IgD-negative memory B cell (primary cell): ENCODE data around the gene CDK13. TPM values are rescaled to one million over a fixed set of nuclear protein-coding genes. Genes with fewer than 3 reads are reported as not detected.

Source experiments
- H3K27ac Mint-ChIP-seq, 3 donors: one replicate each; pipeline ENCODE4 v1.8.0; 2020 to 2022; ENCODE audit warnings: mild to moderate bottlenecking in 3 of 3, mixed read lengths in 3 of 3, moderate library complexity in 1 of 3
- H3K27me3 Mint-ChIP-seq: one replicate; pipeline ENCODE4 v1.8.0; 2021; ENCODE audit warnings: mixed read lengths
- H3K36me3 Mint-ChIP-seq: one replicate; pipeline ENCODE4 v1.8.0; 2020; ENCODE audit warnings: mild to moderate bottlenecking, mixed read lengths
- H3K4me1 Mint-ChIP-seq, 3 donors: one replicate each; pipeline ENCODE4 v1.8.0; 2020 to 2022; ENCODE audit warnings: mixed read lengths in 3 of 3, mild to moderate bottlenecking in 1 of 3
- H3K4me3 Mint-ChIP-seq, 4 donors: one replicate each; pipeline ENCODE4 v1.8.0; 2020 to 2022; ENCODE audit warnings: mild to moderate bottlenecking in 4 of 4, mixed read lengths in 4 of 4, moderate library complexity in 3 of 4
- H3K9me3 Mint-ChIP-seq, 3 donors: one replicate each; pipeline ENCODE4 v1.8.0; 2020 to 2021; ENCODE audit warnings: mixed read lengths in 3 of 3, mild to moderate bottlenecking in 1 of 3
- polyA plus RNA-seq: library from polyadenylated mRNA; unstranded; fragments of 300-500 nt; fragmentation: Illumina TruSeq; gene quantifications from one replicate; pipeline ENCODE4 v1.2.3, GENCODE V29; 2021

CDK13 gene
- polyA plus RNA-seq, 1 donor from 2014 or later, result 64.6 TPM

DNA sequence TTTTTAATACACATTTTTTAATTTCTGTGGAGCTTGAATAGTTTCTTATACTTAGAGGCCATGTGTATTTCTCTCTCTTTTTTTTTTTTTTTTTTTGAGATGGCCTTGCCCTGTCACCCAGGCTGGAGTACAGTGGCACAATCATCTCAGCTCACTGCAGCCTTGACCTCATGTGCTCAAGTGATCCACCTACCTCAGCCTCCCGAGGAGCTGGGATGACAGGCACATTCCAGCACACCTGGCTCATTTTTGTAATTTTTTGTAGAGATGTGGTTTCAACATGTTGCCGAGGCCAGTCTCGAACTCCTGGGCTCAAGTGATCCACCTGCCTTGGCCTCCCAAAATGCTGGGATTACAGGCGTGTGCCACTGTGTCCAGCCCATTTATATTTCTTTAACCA, 64.3 kb downstream of the CDK13 start:
- H3K27me3 Mint-ChIP-seq, result no peaks in the 10 kb centered on the region
- H3K4me3 Mint-ChIP-seq, result no peak overlapping the region
- peaks cover 2% of the 10 kb centered on the region for H3K36me3 Mint-ChIP-seq
- peak overlapping the region in 1 of 3 donors; percentile 54 for H3K27ac Mint-ChIP-seq
- peaks cover 17 to 26% (median 18%) of the 10 kb centered on the region in 3 donors for H3K4me1 Mint-ChIP-seq
- H3K9me3 Mint-ChIP-seq, result no peaks in the 10 kb centered on the region

DNA sequence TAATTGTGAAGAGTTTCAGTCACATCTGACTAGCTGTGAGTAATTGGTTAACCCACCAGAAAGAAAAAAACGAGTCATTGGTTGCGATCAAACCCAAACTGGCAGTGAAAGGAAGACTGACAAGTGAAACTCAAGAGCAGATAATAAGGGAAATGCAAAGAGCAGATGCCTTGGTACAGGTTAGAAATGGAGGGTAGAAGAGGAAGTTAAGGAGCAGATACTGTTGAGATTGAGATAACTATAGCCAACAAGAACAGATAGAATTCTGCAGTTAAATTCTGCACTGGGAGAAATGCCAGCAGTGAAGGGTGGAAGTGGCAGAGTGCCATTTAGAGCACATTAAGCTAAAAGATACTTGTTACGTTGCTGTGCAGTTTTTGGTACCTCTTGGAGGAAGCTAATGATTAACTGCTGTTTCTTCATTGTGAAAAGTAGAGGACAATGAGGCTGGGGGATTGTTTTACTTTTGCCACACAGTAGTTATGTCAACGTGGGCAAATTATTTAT, 65.8 kb downstream of the CDK13 start:
- H3K27ac Mint-ChIP-seq, result peak overlapping the region in 1 of 3 donors; percentile 55
- no peaks in the 10 kb centered on the region for H3K27me3 Mint-ChIP-seq
- peak overlapping the region in 1 of 4 donors; percentile 18 for H3K4me3 Mint-ChIP-seq
- H3K9me3 Mint-ChIP-seq, result no peaks in the 10 kb centered on the region
- peaks cover 2% of the 10 kb centered on the region for H3K36me3 Mint-ChIP-seq
- H3K4me1 Mint-ChIP-seq, result peaks cover 17 to 26% (median 20%) of the 10 kb centered on the region in 3 donors

DNA sequence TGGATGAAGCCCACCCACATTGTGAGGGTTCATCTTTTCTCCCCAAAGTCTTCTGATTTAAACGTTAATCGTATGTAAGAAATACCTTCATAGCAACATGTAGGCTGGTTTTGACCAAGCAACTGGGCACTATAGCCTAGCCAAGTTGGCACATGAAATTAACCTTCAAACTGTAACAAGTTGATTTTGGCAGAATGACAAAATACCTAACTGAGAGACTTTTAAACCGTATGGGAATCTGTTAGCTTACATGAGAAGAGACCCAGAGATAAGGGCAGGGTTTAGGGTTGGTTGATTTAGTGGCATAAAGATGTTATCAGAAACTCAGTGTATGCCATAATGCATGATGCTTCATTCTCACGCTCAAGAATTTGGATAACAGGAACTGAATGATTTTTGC, 69.5 kb downstream of the CDK13 start:
- Mint-ChIP-seq H3K36me3 (peaks cover 2% of the 10 kb centered on the region), H3K27ac (no peak overlapping the region), H3K4me1 (peaks cover 20 to 28% (median 23%) of the 10 kb centered on the region in 3 donors), H3K4me3 (no peak overlapping the region), H3K27me3 (no peaks in the 10 kb centered on the region), H3K9me3 (no peaks in the 10 kb centered on the region)

DNA sequence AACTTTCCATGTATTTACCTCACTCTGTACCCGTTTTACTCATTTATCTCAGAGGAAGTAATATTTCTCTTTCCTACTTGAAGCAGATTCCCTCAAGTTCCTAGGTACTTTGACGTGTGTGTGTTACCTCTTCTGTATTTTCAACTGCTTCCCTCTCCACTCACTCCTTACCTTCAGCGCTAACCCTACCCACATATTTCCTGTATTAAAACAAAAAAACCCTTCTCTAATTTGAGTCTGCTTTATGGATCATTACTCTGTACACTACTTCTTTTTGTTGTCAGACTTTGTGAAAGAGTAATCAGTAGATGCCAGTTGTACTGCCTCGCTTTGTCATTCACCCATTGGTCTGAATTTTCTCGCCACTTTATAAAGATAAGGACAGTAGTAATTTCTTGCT, 74.0 kb downstream of the CDK13 start:
- Mint-ChIP-seq H3K4me1 (peaks cover 7 to 18% (median 11%) of the 10 kb centered on the region in 3 donors), H3K9me3 (no peaks in the 10 kb centered on the region), H3K27me3 (no peaks in the 10 kb centered on the region), H3K4me3 (no peak overlapping the region), H3K36me3 (peaks cover 3% of the 10 kb centered on the region), H3K27ac (peak overlapping the region in 2 of 3 donors; percentile 16 to 53)

DNA sequence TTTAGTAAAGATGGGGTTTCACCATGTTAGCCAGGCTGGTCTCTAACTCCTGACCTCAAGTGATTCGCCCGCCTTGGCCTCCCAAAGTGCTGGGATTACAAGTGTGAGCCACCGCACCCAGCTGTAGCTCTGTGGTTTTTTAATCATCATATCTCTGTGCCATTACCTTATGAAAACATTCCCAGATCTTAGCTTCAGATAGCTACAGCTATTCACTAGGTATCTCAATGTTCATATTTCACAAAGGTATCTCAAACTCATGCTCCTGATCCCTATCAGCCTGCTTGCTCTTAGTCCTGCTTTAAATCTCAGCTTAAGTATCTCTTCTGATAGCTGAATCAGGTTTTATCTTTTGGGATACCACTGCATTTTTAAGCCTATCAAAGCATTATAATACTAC, 74.8 kb downstream of the CDK13 start:
- no peaks in the 10 kb centered on the region for H3K27me3 Mint-ChIP-seq

DNA sequence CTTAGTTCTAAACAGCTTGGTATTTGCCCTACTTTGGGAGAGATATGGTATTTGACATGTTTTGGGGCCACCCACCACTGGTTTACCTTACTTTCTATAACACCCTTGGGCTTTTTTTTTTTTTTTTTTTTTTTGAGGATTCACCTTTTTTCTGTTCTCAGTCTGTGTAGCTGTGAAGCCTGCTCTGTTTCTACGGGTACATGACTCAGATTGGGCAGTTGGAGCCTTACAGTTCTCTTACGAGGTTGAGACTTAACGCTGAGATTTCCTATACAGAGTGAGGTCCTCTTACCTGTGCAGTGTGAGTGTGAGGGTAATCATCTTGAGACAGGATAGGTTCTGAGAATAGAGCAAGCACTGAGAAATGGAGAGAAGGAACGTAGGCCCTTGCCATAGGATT, 77.5 kb downstream of the CDK13 start:
- Mint-ChIP-seq H3K27ac (no peak overlapping the region), H3K27me3 (no peaks in the 10 kb centered on the region), H3K9me3 (no peaks in the 10 kb centered on the region), H3K36me3 (peaks cover 3% of the 10 kb centered on the region), H3K4me1 (peaks cover 6 to 23% (median 10%) of the 10 kb centered on the region in 3 donors), H3K4me3 (peak overlapping the region in 1 of 4 donors; percentile 30)

More for the DNA sequence above, 74.8 kb downstream of the CDK13 start:
- peaks cover 7 to 18% (median 12%) of the 10 kb centered on the region in 3 donors for H3K4me1 Mint-ChIP-seq
- H3K9me3 Mint-ChIP-seq, result no peaks in the 10 kb centered on the region
- H3K4me3 Mint-ChIP-seq, result peak overlapping the region in 1 of 4 donors; percentile 37
- peaks cover 3% of the 10 kb centered on the region for H3K36me3 Mint-ChIP-seq
- peak overlapping the region in 1 of 3 donors; percentile 19 for H3K27ac Mint-ChIP-seq

DNA sequence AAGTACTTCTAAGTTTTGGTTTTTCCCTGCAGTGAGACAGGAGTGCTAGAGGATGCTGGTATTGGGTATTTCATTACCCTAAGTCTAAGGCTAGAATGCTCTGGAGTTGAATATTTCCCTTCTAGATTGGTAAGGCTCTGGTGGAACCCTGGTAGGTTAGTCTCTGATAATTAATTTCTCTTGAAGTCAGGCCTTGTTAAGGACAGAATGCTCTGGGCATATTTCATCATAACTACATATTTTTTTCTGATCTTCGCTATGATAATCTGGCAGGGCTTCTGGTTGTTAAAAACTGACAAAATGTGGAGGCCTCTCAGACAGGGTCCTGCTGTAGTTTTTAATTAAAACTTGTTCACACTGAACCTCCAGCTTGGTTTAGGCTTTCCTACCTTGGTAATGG, 83.8 kb downstream of the CDK13 start:
- no peaks in the 10 kb centered on the region for H3K27me3 Mint-ChIP-seq
- peaks cover 0 to 4% (median 0%) of the 10 kb centered on the region in 3 donors for H3K9me3 Mint-ChIP-seq
- H3K27ac Mint-ChIP-seq, result peak overlapping the region in 1 of 3 donors; percentile 86
- H3K4me1 Mint-ChIP-seq, result peaks cover 8 to 21% (median 17%) of the 10 kb centered on the region in 3 donors
- H3K36me3 Mint-ChIP-seq, result no peaks in the 10 kb centered on the region
- no peak overlapping the region for H3K4me3 Mint-ChIP-seq

DNA sequence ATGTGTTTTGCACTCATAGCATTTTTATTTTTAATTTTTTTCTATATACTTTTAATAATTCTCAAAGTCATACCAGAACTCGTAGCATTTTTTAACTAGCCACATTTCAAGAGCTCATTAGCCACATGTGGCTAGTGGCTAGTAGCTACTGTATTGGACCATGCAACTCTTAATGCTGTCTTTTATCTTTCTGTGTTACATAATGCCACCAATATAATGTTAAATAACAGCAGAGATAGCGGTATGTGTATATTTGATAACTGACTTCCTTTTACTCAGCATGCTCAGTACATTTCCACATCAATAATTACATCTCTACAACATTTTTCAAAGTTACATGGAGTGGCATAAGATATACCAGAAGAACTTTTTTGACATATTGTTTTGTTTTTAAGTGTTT, 91.4 kb downstream of the CDK13 start:
- Mint-ChIP-seq H3K9me3 (peaks cover 0 to 4% (median 0%) of the 10 kb centered on the region in 3 donors), H3K4me3 (no peak overlapping the region), H3K36me3 (peaks cover 1% of the 10 kb centered on the region), H3K27me3 (no peaks in the 10 kb centered on the region), H3K4me1 (peaks cover 0 to 7% (median 5%) of the 10 kb centered on the region in 3 donors), H3K27ac (no peak overlapping the region)

DNA sequence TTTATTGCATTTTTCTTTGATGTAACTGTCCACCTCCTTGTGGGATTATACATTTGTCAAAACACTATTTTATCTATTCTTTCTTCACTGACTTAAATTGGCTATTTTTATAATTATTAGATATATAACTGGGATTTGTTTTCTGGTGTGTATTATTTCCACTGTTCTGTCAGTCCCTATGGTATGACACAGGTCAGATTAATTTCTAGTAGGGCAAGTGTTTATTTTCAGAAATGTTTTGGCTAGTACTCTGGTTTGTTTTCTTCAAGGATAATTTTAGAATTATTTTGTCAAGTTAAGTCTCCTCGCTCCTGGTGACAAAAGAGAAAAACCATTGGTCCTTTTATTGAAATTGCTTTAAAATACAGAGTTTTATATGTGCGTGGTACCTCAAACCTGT, 93.1 kb downstream of the CDK13 start:
- H3K9me3 Mint-ChIP-seq, result no peaks in the 10 kb centered on the region
- peaks cover 0 to 7% (median 2%) of the 10 kb centered on the region in 3 donors for H3K4me1 Mint-ChIP-seq
- H3K27me3 Mint-ChIP-seq, result no peaks in the 10 kb centered on the region
- no peak overlapping the region for H3K27ac Mint-ChIP-seq
- H3K4me3 Mint-ChIP-seq, result no peak overlapping the region
- H3K36me3 Mint-ChIP-seq, result peaks cover 1% of the 10 kb centered on the region

DNA sequence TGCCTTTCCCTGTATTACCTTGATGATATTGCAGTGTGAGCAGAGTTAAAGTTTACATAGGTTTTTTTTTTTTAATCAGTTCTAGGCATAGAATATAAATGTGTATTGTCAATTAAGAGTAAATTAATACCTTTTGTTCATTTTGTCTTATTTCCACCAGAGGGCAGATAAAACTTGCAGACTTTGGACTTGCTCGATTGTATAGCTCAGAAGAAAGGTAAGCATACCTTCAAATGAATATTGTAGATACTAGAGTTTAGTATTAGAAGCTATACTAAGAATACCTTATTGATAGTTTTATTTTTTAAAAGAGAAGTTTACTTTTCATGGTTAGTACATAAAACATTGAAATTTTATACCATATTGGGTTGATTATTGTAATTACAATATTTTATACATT, 97.6 kb downstream of the CDK13 start:
- H3K27ac Mint-ChIP-seq, result no peak overlapping the region
- H3K27me3 Mint-ChIP-seq, result no peaks in the 10 kb centered on the region
- H3K4me1 Mint-ChIP-seq, result peaks cover 4 to 5% (median 4%) of the 10 kb centered on the region in 3 donors
- H3K9me3 Mint-ChIP-seq, result no peaks in the 10 kb centered on the region
- no peak overlapping the region for H3K4me3 Mint-ChIP-seq
- peaks cover 1% of the 10 kb centered on the region for H3K36me3 Mint-ChIP-seq

DNA sequence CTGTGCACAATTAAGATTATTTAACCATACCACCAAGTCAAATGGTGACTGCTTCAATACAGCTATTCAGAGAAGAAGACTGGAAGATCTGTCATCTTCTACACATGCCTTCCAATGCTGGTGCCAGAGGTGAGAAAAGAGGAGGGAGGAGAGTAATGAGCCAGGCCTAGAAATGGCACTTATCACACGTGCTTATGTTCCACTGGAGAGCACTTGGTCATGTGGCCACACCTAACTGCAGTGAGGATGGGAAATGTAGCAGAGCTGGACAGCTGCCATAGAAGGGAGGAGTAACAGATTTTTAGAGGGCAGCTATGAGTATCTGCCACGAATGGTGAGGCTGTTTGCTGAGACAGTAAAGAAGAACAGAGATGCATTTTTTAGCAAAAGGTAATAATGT, 107.2 kb downstream of the CDK13 start:
- Mint-ChIP-seq H3K4me1 (peaks cover 9 to 10% (median 9%) of the 10 kb centered on the region in 3 donors), H3K4me3 (no peak overlapping the region), H3K9me3 (no peaks in the 10 kb centered on the region), H3K36me3 (peaks cover 7% of the 10 kb centered on the region), H3K27ac (peak overlapping the region in 1 of 3 donors; percentile 68), H3K27me3 (no peaks in the 10 kb centered on the region)

DNA sequence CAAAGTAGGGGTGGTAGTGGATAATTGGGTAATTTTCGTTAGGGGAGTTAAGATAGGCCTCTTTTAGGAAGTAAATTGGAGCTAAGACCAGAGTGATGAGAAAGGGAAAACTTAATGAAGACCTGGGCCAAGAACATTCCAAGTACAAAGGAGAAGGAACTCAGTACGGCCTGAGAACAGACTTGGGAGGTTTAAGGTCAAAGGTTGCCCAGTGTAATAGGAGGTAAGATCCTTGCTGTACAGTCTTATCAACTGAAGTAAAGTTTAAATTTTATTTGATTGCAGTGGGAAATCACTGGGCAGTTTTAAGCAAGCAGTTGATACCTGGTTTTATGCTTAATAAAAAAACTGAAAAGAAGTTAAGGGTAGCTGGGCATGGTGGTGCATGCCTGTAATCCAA, 108.0 kb downstream of the CDK13 start:
- H3K27ac Mint-ChIP-seq, result peak overlapping the region in 1 of 3 donors; percentile 68
- H3K4me3 Mint-ChIP-seq, result no peak overlapping the region
- H3K27me3 Mint-ChIP-seq, result no peaks in the 10 kb centered on the region
- no peaks in the 10 kb centered on the region for H3K9me3 Mint-ChIP-seq
- H3K4me1 Mint-ChIP-seq, result peaks cover 5 to 9% (median 6%) of the 10 kb centered on the region in 3 donors
- H3K36me3 Mint-ChIP-seq, result peaks cover 8% of the 10 kb centered on the region

DNA sequence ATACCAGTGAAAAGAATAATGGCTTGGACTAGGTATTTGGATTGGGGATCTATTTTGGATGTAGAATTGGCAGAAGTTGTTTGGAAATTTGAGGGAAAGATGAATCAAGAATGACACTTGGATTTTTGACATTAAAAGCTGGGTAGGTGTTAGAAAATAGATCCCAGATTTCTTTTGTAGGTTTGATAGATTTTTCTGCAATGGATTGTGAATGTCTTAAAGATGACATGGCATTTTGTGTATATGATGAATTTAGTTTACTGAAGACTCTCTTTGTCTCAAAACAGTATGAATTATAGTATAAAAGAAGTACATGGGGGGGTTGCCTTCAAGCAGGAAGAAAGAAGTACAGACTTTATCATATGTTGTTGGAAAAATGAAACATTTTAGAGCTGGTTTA, 108.6 kb downstream of the CDK13 start:
- Mint-ChIP-seq H3K36me3 (peaks cover 8% of the 10 kb centered on the region), H3K27ac (peak overlapping the region in 1 of 3 donors; percentile 82), H3K27me3 (no peaks in the 10 kb centered on the region), H3K4me1 (peaks cover 5 to 9% (median 6%) of the 10 kb centered on the region in 3 donors), H3K9me3 (no peaks in the 10 kb centered on the region), H3K4me3 (no peak overlapping the region)

DNA sequence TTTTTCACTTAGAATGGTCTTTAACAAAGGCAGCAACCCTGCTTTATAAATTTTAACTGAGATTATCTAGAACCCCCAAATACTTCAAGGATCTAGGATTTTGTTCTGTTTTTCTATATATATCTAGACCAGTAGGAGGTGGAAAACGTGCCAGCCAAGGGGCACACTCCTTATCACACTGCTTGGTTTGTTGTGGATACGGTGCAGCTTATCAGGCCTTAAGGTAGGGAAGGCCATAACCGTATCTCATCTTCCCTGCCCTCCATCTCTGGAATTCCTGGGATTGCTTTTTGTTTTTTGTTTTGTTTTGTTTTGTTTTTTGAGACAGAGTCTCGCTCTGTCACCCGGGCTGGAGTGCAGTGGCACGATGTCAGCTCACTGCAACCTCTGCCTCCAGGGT, 109.0 kb downstream of the CDK13 start:
- H3K9me3 Mint-ChIP-seq, result no peaks in the 10 kb centered on the region
- H3K27ac Mint-ChIP-seq, result peak overlapping the region in 1 of 3 donors; percentile 82
- peaks cover 5 to 9% (median 6%) of the 10 kb centered on the region in 3 donors for H3K4me1 Mint-ChIP-seq
- peaks cover 8% of the 10 kb centered on the region for H3K36me3 Mint-ChIP-seq
- H3K27me3 Mint-ChIP-seq, result no peaks in the 10 kb centered on the region
- H3K4me3 Mint-ChIP-seq, result no peak overlapping the region

DNA sequence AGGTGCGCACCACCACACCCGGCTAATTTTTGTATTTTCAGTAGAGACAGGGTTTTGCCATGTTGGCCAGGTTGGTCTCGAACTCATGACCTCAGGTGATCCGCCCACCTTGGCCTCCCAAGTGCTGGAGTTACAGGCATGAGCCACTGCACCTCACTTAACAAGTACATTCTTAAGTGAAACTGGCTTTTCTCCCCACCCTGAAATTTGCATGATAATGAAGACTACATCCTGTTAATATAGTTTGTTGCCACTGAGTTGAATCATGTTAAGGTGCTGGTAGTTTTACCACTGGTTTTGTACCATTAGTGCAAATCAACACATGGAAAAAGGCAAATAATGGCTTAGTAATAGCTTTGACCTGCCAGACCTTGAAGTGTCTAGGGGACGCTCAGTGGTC, 122.2 kb downstream of the CDK13 start:
- Mint-ChIP-seq H3K27ac (no peak overlapping the region), H3K4me3 (peak overlapping the region in 1 of 4 donors; percentile 41), H3K9me3 (no peaks in the 10 kb centered on the region), H3K27me3 (no peaks in the 10 kb centered on the region), H3K36me3 (no peaks in the 10 kb centered on the region), H3K4me1 (peaks cover 6 to 28% (median 9%) of the 10 kb centered on the region in 3 donors)

DNA sequence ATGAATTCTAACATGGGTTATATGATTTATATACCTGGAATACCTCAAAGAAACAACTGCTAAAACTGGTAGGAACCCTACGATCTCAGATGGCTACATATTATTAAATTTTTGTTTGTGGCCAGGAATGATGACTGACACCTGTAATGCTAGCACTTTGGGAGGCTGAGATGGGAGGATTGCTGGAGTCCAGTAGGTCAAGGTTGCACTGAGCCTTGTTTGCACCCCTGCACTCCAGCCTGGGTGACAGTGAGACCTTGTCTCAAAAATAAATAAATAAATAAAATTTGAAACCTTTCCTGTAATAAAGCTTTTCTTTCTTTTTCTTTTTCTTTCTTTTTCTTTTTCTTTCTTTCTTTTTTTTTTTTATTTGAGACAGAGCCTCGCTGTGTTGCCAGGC, 123.2 kb downstream of the CDK13 start:
- Mint-ChIP-seq H3K4me1 (peaks cover 6 to 28% (median 9%) of the 10 kb centered on the region in 3 donors), H3K27me3 (no peaks in the 10 kb centered on the region), H3K4me3 (no peak overlapping the region), H3K36me3 (no peaks in the 10 kb centered on the region), H3K9me3 (no peaks in the 10 kb centered on the region), H3K27ac (no peak overlapping the region)
